Endothelial cell of umbilical vein (primary cell): ENCODE results near the gene GPA33.

Experiments used
- CTCF ChIP-seq, 2 donors: IDR thresholded peaks; 1 replicate in 1 of 2; 2 replicates in 1 of 2; pipeline ENCODE4 v1.5.1; 2011; ENCODE audit warnings: low read length in 2 of 2, mild to moderate bottlenecking in 2 of 2, moderate library complexity in 2 of 2, control low read depth in 1 of 2, inconsistent platforms in 1 of 2, low read depth in 1 of 2; ENCODE audit not compliant: insufficient read depth in 1 of 2; ENCODE audit errors: extremely low read depth in 1 of 2
- EZH2 ChIP-seq: IDR thresholded peaks from 2 replicates; pipeline ENCODE4 v1.6.1; 2012; ENCODE audit warnings: borderline replicate concordance, low read depth, mild to moderate bottlenecking, moderate library complexity, low read length, inconsistent platforms; ENCODE audit not compliant: severe bottlenecking
- FOS ChIP-seq: IDR thresholded peaks from 2 replicates; pipeline ENCODE4 v1.6.1; 2011; ENCODE audit warnings: mild to moderate bottlenecking, low read length, moderate library complexity, borderline replicate concordance; ENCODE audit not compliant: insufficient read depth
- GATA2 ChIP-seq: IDR thresholded peaks from 2 replicates; pipeline ENCODE4 v1.7.0; 2011; ENCODE audit warnings: low read depth, mild to moderate bottlenecking, moderate library complexity, mixed read lengths, low read length; ENCODE audit not compliant: insufficient read length, insufficient read depth
- JUN ChIP-seq: IDR thresholded peaks from 2 replicates; pipeline ENCODE4 v1.6.1; 2011; ENCODE audit warnings: borderline replicate concordance, low read depth; ENCODE audit not compliant: insufficient read length, insufficient read depth
- MAX ChIP-seq: IDR thresholded peaks from 2 replicates; pipeline ENCODE4 v1.6.1; 2011; ENCODE audit not compliant: insufficient read depth, insufficient read length
- MYC ChIP-seq: IDR thresholded peaks from one replicate; pipeline ENCODE4 v1.6.1; 2011; ENCODE audit warnings: mild to moderate bottlenecking, low read depth, low read length
- POLR2A ChIP-seq: IDR thresholded peaks from 2 replicates; pipeline ENCODE4 v1.6.1; 2012; ENCODE audit warnings: low read depth, mild to moderate bottlenecking, control low read depth, low read length
- POLR2AphosphoS5 ChIP-seq: IDR thresholded peaks from 2 replicates; pipeline ENCODE4 v1.6.1; 2012; ENCODE audit warnings: low read depth, mild to moderate bottlenecking, control low read depth, low read length, moderate library complexity; ENCODE audit not compliant: insufficient read depth

- no peak for TF ChIP-seq CTCF (IDR thresholded peaks at IDR 0.05; ENCODE audit: extremely low read depth in 1 of 2, insufficient read depth in 1 of 2, low read depth in 1 of 2, low read length in 2 of 2)
- TF ChIP-seq POLR2AphosphoS5: no peak
- TF ChIP-seq POLR2A: no peak
- TF ChIP-seq MAX: no peak
- TF ChIP-seq MYC: no peak
- TF ChIP-seq EZH2: no peak
- no peak for TF ChIP-seq FOS
- TF ChIP-seq JUN: no peak
- no peak for TF ChIP-seq GATA2
Observed at GRCh38 chr1:167092653-167093052, 2.5 kb upstream of the GPA33 start.
